ENCODE results near the gene SMIM38.

SMIM38 gene

DNA sequence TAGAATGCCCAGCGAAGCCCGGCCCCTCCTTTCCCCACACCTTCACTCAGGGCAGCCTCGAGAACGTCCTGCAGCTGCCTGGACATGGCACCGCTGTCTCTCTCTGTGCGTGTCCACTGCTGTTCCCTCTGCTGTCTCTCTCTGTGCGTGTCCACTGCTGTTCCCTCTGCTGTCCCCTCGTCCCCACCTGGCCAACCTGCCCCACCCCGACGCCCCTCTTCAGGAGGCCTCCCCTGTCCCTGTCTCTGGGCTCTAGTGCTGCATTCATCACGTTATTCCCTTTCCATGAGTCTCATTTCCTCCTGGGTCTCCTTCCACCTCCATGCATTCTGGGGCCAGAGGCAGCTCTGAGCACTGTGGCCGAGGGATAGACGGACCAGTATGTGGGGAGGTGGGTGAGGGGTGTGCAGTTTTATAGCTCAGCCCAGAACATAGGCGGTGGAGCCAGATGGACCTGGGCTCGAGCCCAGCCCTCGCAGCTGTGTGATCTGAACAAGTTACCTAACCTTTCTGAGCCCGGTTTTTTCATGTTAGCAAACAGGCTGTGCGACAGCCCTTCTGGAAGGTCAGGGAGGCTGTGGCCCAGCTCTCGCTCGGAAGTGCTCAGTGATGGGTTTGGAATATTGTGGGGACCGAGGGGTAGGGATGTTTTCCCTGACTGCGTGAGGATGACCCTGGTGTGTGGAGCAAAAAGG lies 41.9 kb upstream of the SMIM38 start:
- no peaks in the 10 kb centered on the region for H3K36me3 ChIP-seq (ENCODE audit: insufficient read depth, low read length)
- H3F3A ChIP-seq (ENCODE audit: insufficient read depth, low read length) = no peaks in the 10 kb centered on the region
- H3K4me3 ChIP-seq (ENCODE audit: low read depth, low read length, poor library complexity, severe bottlenecking) = no peak overlapping the region
- 0 out of 2 replicates have a peak, but pooled peaks cover 6% of the 10 kb centered on the region for H3K27me3 ChIP-seq (ENCODE audit: insufficient read depth, low read length)
- no peaks in the 10 kb centered on the region for H3K9me2 ChIP-seq (ENCODE audit: low read depth, low read length)
- TF ChIP-seq, protein P1, sequence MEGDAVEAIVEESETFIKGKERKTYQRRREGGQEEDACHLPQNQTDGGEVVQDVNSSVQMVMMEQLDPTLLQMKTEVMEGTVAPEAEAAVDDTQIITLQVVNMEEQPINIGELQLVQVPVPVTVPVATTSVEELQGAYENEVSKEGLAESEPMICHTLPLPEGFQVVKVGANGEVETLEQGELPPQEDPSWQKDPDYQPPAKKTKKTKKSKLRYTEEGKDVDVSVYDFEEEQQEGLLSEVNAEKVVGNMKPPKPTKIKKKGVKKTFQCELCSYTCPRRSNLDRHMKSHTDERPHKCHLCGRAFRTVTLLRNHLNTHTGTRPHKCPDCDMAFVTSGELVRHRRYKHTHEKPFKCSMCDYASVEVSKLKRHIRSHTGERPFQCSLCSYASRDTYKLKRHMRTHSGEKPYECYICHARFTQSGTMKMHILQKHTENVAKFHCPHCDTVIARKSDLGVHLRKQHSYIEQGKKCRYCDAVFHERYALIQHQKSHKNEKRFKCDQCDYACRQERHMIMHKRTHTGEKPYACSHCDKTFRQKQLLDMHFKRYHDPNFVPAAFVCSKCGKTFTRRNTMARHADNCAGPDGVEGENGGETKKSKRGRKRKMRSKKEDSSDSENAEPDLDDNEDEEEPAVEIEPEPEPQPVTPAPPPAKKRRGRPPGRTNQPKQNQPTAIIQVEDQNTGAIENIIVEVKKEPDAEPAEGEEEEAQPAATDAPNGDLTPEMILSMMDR (IDR thresholded peaks at IDR 0.05; ENCODE audit: low read length) = no peak
- TF ChIP-seq EZH2 (IDR thresholded peaks at IDR 0.05; ENCODE audit: borderline replicate concordance, low read length) = no peak
- H3K9ac ChIP-seq (ENCODE audit: low read length) = no peak overlapping the region
- no peaks in the 10 kb centered on the region for H3K79me2 ChIP-seq (ENCODE audit: insufficient read depth, low read length)
- no peak overlapping the region for H3K27ac ChIP-seq (ENCODE audit: low read depth, low read length, poor library complexity, severe bottlenecking)
- no peaks in the 10 kb centered on the region for H4K20me1 ChIP-seq (ENCODE audit: insufficient read depth, low read length)
- no peak overlapping the region for H3K4me2 ChIP-seq (ENCODE audit: low read length)
- H2AFZ ChIP-seq (ENCODE audit: low read length) = no peak overlapping the region
- H3K4me1 ChIP-seq (ENCODE audit: insufficient read depth, low read length, severe bottlenecking) = no peaks in the 10 kb centered on the region
- no peaks in the 10 kb centered on the region for H3K9me3 ChIP-seq (ENCODE audit: low read length)

DNA sequence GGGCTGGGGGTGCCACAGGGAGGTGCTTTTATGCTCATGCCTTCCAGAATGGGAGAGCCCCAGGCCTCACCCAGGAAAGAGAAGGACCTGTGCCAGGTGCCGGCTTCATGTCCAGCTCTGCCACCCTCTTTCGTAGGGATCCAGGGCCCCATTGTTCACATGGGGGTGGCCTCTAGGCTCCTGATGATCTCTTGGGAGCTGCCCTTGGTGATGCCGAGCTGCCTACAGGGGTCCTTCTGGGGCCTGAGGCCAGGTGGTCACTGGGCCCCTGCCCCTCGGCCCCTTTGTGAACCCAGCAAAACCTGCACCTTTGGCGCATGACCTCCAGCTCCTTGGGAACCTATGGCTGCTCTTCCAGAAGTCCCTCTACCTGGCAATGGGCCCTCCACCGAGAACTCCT lies 41.4 kb upstream of the SMIM38 start:
- Histone ChIP-seq H3K4me2 (ENCODE audit: low read length) (no peak overlapping the region), H3F3A (ENCODE audit: insufficient read depth, low read length) (no peaks in the 10 kb centered on the region), H3K27me3 (ENCODE audit: insufficient read depth, low read length) (0 out of 2 replicates have a peak, but pooled peaks cover 6% of the 10 kb centered on the region), H3K4me1 (ENCODE audit: insufficient read depth, low read length, severe bottlenecking) (no peaks in the 10 kb centered on the region), H3K79me2 (ENCODE audit: insufficient read depth, low read length) (no peaks in the 10 kb centered on the region), H3K27ac (ENCODE audit: low read depth, low read length, poor library complexity, severe bottlenecking) (no peak overlapping the region), H3K9ac (ENCODE audit: low read length) (no peak overlapping the region), H4K20me1 (ENCODE audit: insufficient read depth, low read length) (no peaks in the 10 kb centered on the region), H2AFZ (ENCODE audit: low read length) (no peak overlapping the region), H3K9me2 (ENCODE audit: low read depth, low read length) (no peaks in the 10 kb centered on the region), H3K9me3 (ENCODE audit: low read length) (no peaks in the 10 kb centered on the region), H3K4me3 (ENCODE audit: low read depth, low read length, poor library complexity, severe bottlenecking) (no peak overlapping the region), H3K36me3 (ENCODE audit: insufficient read depth, low read length) (no peaks in the 10 kb centered on the region)
- TF ChIP-seq EZH2 (IDR thresholded peaks at IDR 0.05; ENCODE audit: borderline replicate concordance, low read length) = no peak
- TF ChIP-seq, protein P1 (IDR thresholded peaks at IDR 0.05; ENCODE audit: low read length) = no peak

DNA sequence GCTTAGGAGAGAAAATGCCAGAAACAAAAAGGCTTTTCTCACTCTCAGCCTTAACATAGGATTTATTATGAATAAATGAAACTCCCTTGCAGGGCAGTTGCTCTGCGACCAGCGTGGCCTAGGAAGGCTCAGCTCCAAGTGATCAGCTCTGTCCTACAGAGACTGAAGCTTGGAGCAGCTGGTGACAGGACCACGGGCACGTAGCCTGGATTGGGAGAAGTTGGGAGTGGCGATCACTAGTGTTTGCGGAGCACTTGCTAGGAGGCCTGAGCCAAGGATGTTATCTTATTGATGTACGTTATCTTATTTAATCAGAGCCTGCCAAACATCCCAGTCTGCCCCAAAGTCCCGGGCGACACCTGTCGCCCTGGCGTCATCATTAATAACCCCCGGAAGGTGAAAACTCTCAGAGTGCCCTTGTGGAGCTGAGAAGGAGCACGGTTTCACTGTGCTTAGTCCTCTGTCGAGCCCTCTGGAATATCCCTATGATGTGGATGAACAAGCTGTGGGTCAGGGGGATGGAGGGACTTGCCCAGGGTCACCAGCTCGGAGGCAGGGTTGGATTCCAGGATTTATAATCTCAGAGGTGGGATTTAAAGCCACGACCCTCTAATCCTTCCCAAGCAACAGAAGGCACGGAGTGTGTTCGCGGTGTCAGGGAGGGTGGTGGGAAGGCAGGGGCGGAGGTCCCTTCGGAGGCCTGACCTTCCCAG lies 40.8 kb upstream of the SMIM38 start:
- H3K4me2 ChIP-seq (ENCODE audit: low read length) = no peak overlapping the region
- no peaks in the 10 kb centered on the region for H3K79me2 ChIP-seq (ENCODE audit: insufficient read depth, low read length)
- no peaks in the 10 kb centered on the region for H3K4me1 ChIP-seq (ENCODE audit: insufficient read depth, low read length, severe bottlenecking)
- H3K36me3 ChIP-seq (ENCODE audit: insufficient read depth, low read length) = no peaks in the 10 kb centered on the region
- TF ChIP-seq, protein P1 (IDR thresholded peaks at IDR 0.05; ENCODE audit: low read length) = no peak
- TF ChIP-seq EZH2 (IDR thresholded peaks at IDR 0.05; ENCODE audit: borderline replicate concordance, low read length) = no peak
- H3K9ac ChIP-seq (ENCODE audit: low read length) = no peak overlapping the region
- no peak overlapping the region for H3K4me3 ChIP-seq (ENCODE audit: low read depth, low read length, poor library complexity, severe bottlenecking)
- no peaks in the 10 kb centered on the region for H3K9me2 ChIP-seq (ENCODE audit: low read depth, low read length)
- H3K27ac ChIP-seq (ENCODE audit: low read depth, low read length, poor library complexity, severe bottlenecking) = no peak overlapping the region
- H3F3A ChIP-seq (ENCODE audit: insufficient read depth, low read length) = no peaks in the 10 kb centered on the region
- no peaks in the 10 kb centered on the region for H4K20me1 ChIP-seq (ENCODE audit: insufficient read depth, low read length)
- H3K9me3 ChIP-seq (ENCODE audit: low read length) = no peaks in the 10 kb centered on the region
- H2AFZ ChIP-seq (ENCODE audit: low read length) = no peak overlapping the region
- H3K27me3 ChIP-seq (ENCODE audit: insufficient read depth, low read length) = 0 out of 2 replicates have a peak, but pooled peaks cover 6% of the 10 kb centered on the region
